ENCODE data around the gene GAS5. TPM values are rescaled to one million over a fixed set of nuclear protein-coding genes. Genes with fewer than 3 reads are reported as not detected.

GAS5 gene
- total and polyA plus RNA-seq, 2 of the 8 experiments (the other 6 are each of a cell fraction or from before 2014, with no cell fraction given) = 799 to 1,238 TPM

DNA sequence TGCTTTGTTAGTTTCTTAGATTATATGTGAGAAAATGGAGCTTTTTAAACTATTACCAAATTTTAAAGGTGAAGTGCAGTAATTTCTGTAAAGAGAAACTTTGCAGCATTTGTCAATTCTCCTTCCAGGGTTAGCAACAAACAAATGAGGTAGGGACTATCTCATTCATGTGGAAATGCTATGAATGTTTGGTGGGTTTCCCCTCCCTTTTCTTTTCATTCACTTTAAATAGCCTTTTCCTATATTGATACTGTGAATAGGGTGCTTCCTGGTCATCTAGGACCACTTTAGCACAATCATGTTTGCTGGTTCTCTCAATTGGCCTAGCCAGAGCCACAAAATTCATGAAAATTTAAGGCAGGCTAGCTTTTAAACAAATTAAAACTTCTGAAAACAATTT lies 21.0 kb upstream of the GAS5 start (continued):
- TF ChIP-seq BCL11A (IDR thresholded peaks at IDR 0.05; ENCODE audit: low read depth in 2 of 2, low read length in 2 of 2) (no peak), JUND (IDR thresholded peaks at IDR 0.05; ENCODE audit: low read length) (no peak), SP4 (IDR thresholded peaks at IDR 0.05; ENCODE audit: low read length) (no peak), EGR1 (IDR thresholded peaks at IDR 0.05; ENCODE audit: borderline replicate concordance, low read depth, low read length) (no peak)
- TF ChIP-seq, protein P1, sequence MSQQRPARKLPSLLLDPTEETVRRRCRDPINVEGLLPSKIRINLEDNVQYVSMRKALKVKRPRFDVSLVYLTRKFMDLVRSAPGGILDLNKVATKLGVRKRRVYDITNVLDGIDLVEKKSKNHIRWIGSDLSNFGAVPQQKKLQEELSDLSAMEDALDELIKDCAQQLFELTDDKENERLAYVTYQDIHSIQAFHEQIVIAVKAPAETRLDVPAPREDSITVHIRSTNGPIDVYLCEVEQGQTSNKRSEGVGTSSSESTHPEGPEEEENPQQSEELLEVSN (IDR thresholded peaks at IDR 0.05) = no peak
